Peyer's patch (tissue), 4 donors: Measurements from ENCODE around the gene TCF12.

Source experiments
- CTCF ChIP-seq, 6 experiments: fragments of 450-650 bp in 4 of 6; fragments of 200-600 bp in 2 of 6; sonication (generic) in 1 of 6; IDR thresholded peaks; one replicate each; pipeline ENCODE4 v1.5.1; 2017 to 2019; ENCODE audit warnings: antibody characterized with exemption in 6 of 6, mild to moderate bottlenecking in 3 of 6, moderate library complexity in 1 of 6
- POLR2A ChIP-seq, 2 donors: fragments of 450-650 bp; IDR thresholded peaks; one replicate each; pipeline ENCODE4 v1.5.1; 2017; ENCODE audit warnings: antibody characterized with exemption in 2 of 2, mild to moderate bottlenecking in 2 of 2, moderate library complexity in 2 of 2

- TF ChIP-seq CTCF (IDR thresholded peaks at IDR 0.05) (no peak), POLR2A (IDR thresholded peaks at IDR 0.05) (no peak)
Observed at GRCh38 chr15:56920367-56920627, 1.9 kb downstream of the TCF12 start.
